ENCODE data around the gene WIPI1.
"Not testable (repeated sequence)": the region's sequence is repeated elsewhere in the genome, so short reads cannot be mapped to it uniquely, and the experiment has no call there.

WIPI1 gene, protein sequence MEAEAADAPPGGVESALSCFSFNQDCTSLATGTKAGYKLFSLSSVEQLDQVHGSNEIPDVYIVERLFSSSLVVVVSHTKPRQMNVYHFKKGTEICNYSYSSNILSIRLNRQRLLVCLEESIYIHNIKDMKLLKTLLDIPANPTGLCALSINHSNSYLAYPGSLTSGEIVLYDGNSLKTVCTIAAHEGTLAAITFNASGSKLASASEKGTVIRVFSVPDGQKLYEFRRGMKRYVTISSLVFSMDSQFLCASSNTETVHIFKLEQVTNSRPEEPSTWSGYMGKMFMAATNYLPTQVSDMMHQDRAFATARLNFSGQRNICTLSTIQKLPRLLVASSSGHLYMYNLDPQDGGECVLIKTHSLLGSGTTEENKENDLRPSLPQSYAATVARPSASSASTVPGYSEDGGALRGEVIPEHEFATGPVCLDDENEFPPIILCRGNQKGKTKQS

DNA sequence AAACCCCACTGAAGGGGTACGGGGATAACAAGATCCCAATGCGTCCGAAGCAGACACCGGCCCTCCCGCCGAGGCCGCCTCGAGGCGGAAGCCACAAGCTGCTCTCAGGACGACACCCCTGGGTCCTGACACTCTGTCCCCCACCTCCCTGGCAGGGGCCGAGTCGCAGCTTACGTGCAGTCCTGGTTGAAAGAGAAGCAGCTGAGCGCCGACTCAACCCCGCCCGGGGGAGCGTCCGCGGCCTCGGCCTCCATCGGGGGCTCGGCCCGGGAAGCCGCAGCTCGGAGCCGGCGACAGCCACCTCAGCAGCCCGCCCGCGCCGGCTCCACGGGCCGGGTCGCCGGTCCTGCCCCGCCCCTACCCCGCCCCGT is at the start of gene WIPI1:
TSS of gene WIPI1 (minus strand) at position 329 of the 371 bp plus-strand sequence. CDS start at position 254, 75 bp downstream.
- DNase-seq = no peak

DNA sequence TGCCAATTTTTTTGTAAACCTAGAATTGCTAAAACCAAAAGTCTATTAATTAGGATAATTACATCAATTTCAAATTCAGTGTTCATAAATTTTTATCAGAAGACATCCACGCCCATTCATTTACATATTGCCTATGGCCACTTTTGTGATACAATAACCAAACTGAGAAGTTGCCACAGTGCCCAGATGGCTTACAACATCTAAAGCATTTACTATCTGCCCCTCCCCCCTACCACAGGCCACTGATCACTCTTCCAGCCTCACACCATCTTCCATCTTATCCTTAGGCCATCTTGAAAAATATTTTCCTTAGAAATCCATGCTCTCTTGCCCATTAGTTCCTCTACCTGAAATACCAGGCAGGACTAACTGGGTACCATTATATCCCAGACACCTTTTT is 48.7 kb upstream of the WIPI1 start:
- DNase-seq = no peak

DNA sequence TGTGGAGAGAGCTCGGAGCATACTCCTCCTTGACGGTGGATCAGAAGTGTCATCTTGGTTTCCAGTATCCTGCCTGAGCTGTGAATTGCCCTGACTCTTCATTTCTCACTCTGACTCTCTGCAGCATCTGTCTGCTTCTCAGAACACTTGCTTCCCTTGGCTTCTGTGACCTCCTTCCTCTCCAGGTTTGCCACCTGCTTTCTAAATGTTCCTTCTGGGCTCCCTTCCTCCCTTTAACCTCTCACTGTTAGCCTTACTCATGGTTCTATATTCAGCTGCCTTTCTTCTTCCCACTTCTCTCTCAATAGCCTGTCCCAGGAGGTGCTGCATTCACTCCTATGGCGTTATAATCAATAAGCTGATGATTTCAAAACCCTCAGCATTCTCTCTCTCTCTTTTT is 43.8 kb upstream of the WIPI1 start:
- no peak for DNase-seq

DNA sequence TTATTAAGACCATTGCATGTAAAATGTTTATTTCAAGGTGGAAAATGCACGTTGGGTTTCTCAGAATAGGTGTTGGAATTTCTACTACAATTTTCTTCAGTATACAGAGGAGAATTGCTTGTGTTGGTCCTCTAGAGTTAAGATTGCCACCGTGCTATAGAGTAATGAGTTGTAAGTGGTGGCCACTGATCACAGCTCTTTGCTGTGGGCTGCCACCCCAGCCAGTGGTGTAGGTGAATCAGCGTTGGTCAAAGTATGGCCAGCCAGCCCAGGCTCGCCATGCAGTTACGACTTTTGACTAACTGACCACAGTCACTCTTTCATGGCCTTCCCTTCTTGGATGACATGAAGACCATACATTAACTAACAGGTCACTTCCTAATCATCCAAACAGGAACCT is 42.3 kb upstream of the WIPI1 start:
- DNase-seq = no peak

DNA sequence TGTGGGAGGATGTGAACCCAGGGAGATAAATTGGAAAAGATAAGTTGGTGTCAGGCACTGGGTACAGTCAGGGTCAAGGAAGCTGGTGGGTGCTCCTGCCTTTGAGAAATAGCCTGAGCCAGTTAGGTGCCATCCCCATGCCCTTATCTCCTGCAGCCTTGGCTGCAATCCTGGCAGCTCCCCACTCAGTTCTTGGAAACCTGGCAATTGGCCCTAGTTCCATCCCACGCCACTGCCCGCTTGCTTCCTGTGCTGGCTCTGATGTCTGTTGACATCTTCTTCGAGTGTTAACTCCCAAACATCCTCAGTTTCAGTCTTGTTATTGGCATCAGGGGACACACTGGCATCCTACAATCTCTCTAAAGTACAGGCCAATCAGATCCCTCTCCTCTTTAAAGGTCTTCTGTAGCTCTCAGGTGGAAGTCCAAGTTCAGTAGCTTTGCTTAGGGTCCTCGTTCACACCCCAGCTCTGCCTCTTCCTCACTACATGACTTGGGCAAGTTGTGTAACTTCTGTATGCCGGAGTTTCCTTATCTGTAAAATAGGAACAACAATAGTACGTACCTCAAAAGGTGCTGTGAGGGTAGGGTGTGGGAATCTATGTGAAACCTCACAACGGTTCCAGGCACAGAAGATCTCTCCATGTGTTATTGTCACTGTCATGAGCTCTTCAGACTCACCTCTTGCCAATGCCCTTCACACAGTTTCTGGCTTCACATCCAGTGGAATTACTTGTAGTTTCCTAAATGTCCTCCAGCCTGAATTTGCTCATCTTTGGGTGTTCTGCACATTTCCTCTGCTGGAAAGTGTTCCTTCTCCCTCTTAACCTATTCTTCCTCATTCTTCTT is 41.4 kb upstream of the WIPI1 start:
- DNase-seq = no peak

DNA sequence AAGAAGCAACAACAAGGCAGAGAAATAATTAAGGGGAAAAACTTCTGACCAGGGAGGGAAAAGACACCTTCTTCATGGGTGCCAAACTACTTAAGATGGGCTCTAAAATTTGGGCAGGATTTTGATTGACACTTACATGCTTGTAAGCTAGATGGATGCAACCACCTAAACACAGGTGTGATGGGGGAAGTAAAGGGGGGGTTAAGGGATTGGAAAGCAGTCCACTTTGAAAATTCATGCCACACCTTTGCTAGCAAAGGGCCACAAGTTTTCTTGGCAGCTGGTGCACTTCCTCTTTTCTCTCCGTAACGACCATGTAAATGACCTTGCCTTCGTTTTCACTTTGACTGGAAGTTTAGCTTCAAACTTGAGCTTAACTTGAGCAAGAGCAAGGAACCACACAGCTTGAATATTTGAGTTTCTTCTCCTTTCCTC is 40.6 kb upstream of the WIPI1 start:
- no peak for DNase-seq

DNA sequence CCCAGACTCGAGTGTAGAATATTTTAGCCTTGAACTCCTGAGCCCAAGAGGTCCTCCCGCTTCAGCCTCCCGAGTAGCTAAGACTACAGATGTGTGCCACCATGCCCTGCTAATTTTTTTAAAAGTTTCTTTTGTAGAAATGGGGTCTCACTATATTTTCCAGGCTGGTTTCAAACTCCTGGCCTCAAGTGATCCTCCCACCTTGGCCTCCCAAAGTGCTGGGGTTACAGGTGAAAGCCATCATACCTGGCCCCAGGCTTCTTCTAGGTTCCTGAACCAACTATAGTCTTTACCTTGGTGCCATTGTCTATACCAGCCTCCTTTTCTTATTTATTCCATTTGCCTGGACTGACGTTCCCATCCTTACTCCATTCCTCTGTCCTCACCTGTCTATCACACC is 37.8 kb upstream of the WIPI1 start:
- no peak for DNase-seq

DNA sequence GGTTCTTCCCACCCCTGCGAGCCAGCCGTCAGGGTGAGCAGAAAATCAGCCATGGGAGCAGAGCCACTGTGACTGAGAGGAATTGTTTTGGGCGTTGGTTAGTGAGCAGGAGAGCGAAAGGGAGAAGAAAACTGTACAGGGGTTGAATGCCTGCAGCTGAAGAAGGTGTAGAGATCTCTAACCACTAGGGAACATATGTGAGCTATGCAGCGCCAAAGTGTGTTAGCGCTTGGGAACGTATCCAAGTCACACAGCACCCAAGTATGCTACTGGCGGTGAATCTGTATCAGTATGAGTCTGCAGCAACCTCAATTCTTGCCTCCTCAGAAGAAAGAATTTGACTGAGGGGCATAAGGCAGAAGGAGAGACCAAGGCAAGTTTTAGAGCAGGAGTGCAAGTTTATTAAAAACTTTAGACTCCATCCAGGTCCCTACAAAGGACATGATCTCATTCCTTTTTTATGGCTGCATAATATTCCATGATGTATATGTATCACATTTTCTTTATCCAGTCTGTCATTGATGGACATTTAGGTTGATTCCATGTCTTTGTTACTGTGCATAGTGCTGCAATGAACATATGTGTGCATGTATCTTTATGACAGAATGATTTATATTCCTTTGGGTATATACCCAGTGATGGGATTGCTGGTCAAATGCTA is 35.2 kb upstream of the WIPI1 start:
- not testable (repeated sequence) for DNase-seq

DNA sequence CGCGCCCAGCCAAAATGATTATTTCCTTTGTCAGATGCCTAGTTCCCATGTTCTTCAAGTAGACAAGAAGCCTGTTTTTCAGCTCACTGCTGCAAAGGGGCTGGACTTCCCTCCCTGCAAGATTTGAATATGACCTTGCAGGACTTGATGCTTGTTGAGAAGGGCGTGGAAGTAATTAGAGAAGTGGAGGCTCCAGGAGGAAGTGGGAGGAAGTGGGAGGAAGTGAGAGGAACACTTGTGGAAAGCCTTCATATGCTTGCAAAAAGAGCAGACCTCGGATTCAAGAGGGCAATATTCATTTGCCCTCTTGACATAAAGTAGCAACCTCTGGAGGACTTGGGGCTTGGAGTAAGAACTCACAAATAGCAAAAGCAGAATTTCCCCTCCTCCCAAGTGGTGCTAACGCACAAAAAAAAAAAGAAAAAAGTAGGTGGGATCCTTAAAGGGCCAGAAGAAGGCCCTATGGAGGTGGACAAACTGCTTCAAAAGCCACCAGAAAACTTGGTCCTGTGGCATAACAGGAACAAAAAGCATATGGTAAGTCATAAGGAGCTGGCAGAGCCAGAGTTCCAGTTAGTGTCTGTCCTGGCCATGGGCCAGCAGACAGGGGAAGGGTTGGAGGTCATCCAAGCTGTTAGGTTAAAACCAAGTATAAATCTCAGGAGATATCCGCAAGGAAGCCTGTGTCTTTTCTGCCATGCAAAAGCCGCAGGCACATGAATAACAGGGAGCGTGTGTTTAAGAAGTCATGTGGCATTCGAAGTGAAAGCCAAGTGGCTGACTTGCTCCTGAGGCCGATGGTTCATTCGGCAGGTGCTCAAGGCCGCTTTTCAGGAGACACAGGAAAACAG is 34.3 kb upstream of the WIPI1 start:
- DNase-seq = no peak

DNA sequence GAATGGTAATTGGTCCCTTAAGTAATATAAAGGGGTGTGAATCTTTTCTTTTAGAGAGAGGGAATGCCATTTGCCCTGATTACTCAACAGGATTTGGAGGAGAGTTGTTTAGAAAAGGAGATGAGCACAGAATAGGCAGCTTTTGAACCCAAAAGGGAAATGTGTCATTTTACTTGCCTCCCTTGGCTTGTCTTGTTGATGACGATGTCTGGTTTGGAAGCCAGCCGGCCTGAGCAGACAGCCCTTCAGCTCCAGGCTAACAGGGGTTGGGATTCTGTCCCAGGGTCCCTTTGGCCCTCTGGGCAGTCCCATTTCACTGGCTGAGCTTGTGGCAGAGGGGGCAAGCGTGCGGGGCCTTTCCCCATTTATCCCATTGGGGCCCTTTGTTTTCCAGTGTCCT is 32.6 kb upstream of the WIPI1 start:
- no peak for DNase-seq

DNA sequence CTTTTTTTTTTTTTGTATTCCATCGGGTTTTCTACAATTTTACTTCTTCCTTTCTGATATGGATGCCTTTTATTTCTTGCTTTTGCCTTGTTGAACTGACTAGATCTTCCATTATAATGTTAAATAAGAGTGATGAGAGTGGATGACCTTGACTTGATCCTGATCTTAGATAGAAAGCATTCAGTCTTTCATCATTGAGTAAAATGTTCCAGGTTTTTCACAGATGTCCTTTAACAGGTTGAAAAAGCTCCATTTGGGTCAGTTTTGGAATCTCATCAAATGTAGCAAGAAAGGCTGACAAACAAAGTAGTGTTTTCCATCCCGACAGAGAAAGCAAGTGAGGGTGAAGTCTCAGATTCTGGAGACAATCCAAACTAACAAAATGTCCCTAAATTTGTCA is 27.2 kb upstream of the WIPI1 start:
- no peak for DNase-seq

DNA sequence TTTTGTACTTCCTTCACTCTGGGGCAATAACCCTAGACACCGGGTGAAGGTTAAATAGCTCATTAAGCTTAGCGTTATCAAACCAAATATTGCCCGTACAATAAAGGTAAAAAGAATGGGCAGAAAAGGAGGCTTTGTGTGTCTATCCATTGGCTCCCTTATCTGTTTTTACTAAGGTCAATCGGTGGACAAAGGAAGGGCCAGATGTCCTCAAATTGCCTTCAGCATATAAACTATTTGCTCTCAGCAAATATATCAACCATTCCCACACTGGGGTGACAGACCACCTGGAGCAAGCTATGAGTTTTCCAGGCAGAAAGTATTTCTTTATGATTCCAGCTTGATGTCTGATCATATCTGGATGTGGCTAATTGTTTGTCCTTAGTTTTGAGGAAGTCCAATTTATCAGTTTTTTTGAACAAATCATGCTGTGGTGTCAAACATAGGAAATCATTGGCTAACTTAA is 25.3 kb upstream of the WIPI1 start:
- no peak for DNase-seq

DNA sequence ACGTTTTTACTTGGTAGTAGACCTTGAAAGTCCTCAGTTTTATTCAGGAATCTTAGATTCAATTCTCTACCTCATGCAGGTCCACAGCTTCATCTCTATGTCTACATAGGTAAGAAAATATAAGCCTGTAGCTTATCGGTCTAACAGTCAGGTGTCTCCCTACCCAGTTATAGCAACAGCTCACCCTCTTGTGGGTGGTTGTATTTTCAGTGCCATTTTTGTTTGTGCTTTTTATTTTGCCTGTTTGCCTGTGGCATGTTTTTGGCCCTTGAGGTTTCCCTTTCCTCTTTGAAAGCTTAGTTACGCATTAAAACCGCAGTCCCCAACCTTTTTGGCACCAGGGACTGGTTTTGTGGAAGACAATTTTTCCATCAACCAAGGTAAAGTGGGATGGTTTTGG is 23.6 kb upstream of the WIPI1 start:
- no peak for DNase-seq

DNA sequence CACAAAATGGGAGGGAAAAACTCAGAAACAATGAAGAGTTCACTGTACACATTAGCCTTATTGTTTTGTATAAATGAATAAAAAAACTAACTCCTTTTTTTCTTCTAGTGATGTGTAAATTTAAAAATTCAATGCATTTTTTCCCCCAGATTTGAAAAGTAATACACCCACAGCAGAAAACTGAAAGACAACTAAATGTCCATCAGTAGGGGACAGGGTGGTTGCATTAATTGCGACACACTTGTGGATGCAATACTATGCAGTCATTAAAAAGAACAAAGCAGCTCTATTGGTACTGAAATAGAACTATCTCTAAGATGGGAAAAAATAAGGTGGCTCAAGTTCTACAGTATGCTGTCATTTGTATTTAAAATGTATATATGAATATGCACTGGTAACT is 13.7 kb upstream of the WIPI1 start:
- DNase-seq = no peak

DNA sequence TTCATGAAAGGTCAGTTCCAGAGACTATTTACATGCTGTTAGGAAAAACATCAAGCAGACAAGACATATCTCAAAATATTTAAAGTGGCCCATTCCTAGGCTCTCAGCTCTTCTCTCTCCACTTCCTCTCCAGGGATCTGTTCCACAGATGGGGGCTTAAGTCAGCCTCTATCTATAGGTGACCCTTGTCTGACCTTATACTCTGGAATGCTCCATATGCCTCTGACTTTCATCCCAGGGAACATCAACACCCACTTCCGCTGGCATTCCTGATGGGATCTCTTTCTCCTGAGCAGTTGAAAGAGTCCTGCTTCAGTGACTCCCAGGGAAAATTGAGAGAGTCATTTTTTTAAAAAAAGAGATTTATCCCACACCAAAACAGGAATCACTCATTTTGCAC is 11.5 kb upstream of the WIPI1 start:
- no peak for DNase-seq

DNA sequence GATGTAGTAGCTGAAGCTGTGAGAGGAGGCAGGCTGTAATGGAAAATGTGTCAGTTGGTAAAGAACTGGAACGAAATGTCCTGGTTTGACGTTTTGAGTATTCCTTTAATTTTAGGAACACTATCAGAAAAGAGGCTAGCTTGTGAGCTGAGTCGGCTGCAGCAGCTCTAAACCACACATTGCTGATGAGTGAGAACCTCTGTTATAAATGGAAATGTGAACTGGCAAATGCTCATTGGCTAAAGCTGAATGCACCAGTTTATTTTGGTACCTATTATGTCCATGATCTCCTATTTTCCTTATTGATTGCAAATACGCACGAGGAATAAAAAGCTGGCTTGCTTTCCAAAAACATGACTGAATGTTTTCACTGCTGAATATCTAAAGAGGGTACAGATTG is 11.0 kb upstream of the WIPI1 start:
- no peak for DNase-seq

DNA sequence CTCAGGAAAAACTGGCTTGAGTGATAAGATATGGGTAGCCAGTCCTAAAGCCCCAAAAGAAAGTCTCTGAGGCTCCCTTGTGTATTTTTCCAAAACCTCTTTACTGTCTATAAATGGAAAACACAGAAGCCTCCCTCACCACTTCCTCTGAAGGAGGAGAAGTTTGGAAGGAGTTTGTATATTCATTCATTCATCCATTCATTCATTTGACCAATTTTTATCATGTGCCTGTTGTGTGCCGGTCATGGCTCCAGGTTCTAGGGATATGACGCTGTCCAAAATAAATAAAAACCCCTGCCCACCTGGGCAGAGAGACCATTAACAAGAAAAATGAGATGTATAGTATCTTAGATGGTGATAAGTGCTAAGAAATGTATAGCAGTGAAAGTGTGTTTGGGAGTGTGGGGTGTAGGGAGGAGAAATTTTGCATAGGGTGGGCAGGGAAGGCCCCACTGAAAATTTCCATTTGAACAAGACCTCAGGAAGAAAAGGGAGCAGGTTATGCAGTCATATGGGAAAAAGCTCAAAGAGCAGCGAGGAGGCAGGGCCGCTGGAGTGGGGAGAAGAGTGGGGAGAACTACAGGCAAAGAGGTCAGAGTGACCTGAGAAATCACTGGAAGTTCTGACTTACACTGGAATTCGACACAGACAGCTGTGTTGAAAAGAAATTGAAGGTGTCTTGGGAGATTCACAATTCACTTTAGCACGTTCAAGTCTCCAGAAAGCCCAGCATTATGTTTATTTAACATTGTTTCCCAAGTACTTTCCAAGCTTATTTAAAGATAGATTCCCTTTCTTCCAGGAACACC is 6.1 kb upstream of the WIPI1 start:
- no peak for DNase-seq

DNA sequence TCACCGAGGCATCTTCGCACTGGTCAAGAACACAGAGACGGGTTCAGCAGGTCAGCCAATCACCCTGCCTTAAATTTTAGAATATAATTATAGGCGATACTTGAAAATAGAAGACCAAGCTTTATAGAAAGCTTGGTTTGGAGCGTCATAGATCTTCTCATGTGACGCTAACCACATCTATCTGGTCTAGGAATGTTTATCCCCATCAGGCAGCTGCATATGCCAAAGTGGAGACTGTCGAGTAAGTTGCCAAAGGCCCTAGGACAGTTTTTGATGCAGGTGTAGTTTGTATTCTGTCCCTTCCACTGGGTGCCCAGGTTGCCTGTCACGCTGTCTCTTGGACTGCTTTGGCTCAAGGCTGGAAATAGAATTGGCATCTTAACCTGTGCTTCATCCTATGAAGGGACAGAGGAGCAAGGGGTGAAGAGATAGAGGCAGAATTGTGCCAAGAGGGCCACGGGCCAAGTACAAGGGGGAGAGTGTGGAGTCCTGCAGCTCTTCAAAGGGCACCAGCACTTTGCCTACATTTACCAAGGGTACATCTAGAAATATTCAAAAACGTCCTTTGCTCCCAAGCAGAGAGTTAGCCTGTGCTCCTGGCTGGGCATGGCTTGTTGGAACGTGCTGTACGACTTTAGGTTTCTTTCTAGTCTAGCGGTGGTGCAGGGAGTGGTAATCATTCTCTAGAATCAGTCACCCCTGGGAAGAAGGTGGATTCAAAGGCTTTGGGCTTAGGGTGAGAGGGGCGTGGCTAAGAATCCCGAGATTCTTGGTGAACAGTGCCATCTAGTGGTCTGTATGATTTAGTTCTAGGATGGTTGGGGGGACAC is 5.3 kb upstream of the WIPI1 start:
- DNase-seq = peak; percentile 73 to 79

DNA sequence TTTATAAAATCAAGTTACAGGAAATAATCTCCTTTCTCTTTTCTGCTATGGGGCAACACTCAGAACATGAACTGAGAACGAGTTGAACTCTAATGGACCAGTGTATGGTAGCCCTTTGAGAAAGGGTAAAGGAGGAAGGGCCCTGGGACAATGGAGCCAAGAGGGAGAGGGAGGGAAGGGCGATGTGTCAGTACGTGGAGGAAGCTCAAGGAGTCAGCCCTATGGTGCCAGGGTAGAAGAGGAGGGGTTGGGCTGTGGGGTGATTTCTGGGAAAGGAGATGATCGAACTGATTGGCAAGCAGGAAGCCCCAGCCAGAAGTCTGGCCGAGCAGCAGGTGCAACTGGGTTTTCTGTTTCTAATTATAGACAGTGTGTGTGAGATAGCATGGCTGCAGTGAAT is 4.3 kb upstream of the WIPI1 start:
- peak in 1 of 2 donors; percentile 44 for DNase-seq

DNA sequence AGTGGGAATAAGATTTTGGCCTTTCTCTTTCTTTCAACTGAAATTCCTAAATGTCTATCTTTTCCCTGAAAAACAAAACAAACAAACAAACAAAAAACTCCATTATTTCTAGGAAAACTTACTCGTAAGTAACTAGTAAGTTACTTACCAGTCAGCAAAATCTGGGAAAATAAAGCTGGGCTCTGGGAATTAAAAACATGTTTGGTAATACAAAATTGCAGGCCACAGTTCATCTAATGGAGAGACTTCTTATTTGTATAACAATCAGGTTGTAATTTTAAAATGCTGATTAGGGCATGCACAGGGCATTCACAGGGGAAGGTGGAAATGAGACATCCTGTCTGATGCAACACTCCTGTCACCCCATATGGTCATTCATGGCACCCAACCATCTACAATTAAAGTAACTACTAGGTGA is 3.8 kb upstream of the WIPI1 start:
- DNase-seq = no peak

DNA sequence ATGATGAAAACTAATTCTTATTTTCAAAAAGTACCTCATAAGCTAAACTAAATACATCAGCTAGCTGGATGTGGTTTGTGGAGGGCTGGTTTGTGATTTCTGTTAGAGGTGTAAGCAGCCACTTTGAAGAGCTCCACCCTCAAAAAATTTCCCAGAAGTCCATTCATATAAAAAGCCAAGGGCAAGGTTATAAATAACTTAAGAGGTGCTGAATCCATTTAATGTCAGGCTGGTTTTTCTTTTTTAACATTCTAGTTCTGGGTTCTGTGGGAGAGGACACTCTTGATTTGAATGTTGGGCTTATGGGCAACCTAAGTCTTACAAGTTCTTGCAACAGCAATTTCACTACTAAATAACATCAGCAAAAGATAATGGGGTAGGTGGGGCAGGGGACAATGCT is 3.4 kb upstream of the WIPI1 start:
- DNase-seq = no peak

All from activated CD4-positive, alpha-beta T cell treated with anti-CD3 and anti-CD28 coated beads for 4 hours (primary cell).